Measurements from ENCODE around the gene ERRFI1. TPM values are rescaled to one million over a fixed set of nuclear protein-coding genes. Genes with fewer than 3 reads are reported as not detected.
"Not testable (repeated sequence)": the region's sequence is repeated elsewhere in the genome, so short reads cannot be mapped to it uniquely, and the experiment has no call there.

Gene ERRFI1
- total RNA-seq = 10 to 100 TPM; 65.1 to 65.8 TPM
- polyA plus RNA-seq (ENCODE audit: insufficient read length in 2 of 2) = 100 to 1,000 TPM; 110 to 146 TPM
- long read RNA-seq, donor 1, transcript ERRFI1-205 (4 exons, 787 nt) = minor isoform, 7 of 76 reads
- long read RNA-seq, donor 1, transcript ERRFI1-201 (4 exons, 3,104 nt) = major isoform, 46 of 76 reads
- long read RNA-seq, donor 1, partial matches to known transcripts = 19 of 76 reads
- long read RNA-seq, donor 1, other reads (novel, unspliced or antisense) = 0 of 76 reads
- long read RNA-seq, donor 2, transcript ERRFI1-201 (4 exons, 3,104 nt) = major isoform, 26 of 37 reads
- long read RNA-seq, donor 2, transcript ERRFI1-203 (3 exons, 995 nt) = minor isoform, 7 of 37 reads
- long read RNA-seq, donor 2, partial matches to known transcripts = 0 of 37 reads
- long read RNA-seq, donor 2, other reads (novel, unspliced or antisense) = 0 of 37 reads
- long read RNA-seq, donor 3, transcript ERRFI1-201 (4 exons, 3,104 nt) = major isoform, 18 of 21 reads
- long read RNA-seq, donor 3, partial matches to known transcripts = 0 of 21 reads
- long read RNA-seq, donor 3, other reads (novel, unspliced or antisense) = 0 of 21 reads
- long read RNA-seq, donor 4, transcript ERRFI1-201 (4 exons, 3,104 nt) = major isoform, 5 of 7 reads
- long read RNA-seq, donor 4, partial matches to known transcripts = 0 of 7 reads
- long read RNA-seq, donor 4, other reads (novel, unspliced or antisense) = 0 of 7 reads

GRCh38 chr1:8026153-8026975 is at the start of gene ERRFI1:
Gene ERRFI1 (minus strand): TSS chr1:8026309. CDS start chr1:8015619, 10,690 bp downstream.
- Histone ChIP-seq H3K4me3 (ENCODE audit: low read depth, low read length) (peak within 1 kb of the TSS; percentile 76), H3K9me3 (ENCODE audit: control insufficient read depth, insufficient read depth, low read length) (no peaks in the 10 kb centered on the region), H3K4me1 (ENCODE audit: control insufficient read depth, insufficient read depth, low read length) (peaks cover 17% of the 10 kb centered on the region), H3K27me3 (ENCODE audit: control insufficient read depth, insufficient read depth, low read length) (no peaks in the 10 kb centered on the region), H3K36me3 (ENCODE audit: control insufficient read depth, insufficient read depth, low read length) (no peaks in the 10 kb centered on the region), H3K27ac (ENCODE audit: low read depth, low read length) (peak within 1 kb of the TSS; percentile 95)
- DNase-seq (ENCODE audit: low read depth in 4 of 6, low spot score in 6 of 6) = peak; percentile 88 to 98 (median 91)
- under 1% methylated on average over 98 of the region's 98 CpGs for WGBS (ENCODE audit: insufficient coverage)

- Histone ChIP-seq H3K4me3 (ENCODE audit: low read depth, low read length) (no peak overlapping the region), H3K36me3 (ENCODE audit: control insufficient read depth, insufficient read depth, low read length) (no peaks in the 10 kb centered on the region), H3K27ac (ENCODE audit: low read depth, low read length) (no peak overlapping the region), H3K27me3 (ENCODE audit: control insufficient read depth, insufficient read depth, low read length) (no peaks in the 10 kb centered on the region), H3K4me1 (ENCODE audit: control insufficient read depth, insufficient read depth, low read length) (no peaks in the 10 kb centered on the region), H3K9me3 (ENCODE audit: control insufficient read depth, insufficient read depth, low read length) (no peaks in the 10 kb centered on the region)
- no peak for DNase-seq (ENCODE audit: low read depth in 4 of 6, low spot score in 6 of 6)
- WGBS (ENCODE audit: insufficient coverage) = 92% methylated on average over 7 of the region's 10 CpGs
Observed at GRCh38 chr1:8075511-8076051, 49.5 kb upstream of the ERRFI1 start.

DNA sequence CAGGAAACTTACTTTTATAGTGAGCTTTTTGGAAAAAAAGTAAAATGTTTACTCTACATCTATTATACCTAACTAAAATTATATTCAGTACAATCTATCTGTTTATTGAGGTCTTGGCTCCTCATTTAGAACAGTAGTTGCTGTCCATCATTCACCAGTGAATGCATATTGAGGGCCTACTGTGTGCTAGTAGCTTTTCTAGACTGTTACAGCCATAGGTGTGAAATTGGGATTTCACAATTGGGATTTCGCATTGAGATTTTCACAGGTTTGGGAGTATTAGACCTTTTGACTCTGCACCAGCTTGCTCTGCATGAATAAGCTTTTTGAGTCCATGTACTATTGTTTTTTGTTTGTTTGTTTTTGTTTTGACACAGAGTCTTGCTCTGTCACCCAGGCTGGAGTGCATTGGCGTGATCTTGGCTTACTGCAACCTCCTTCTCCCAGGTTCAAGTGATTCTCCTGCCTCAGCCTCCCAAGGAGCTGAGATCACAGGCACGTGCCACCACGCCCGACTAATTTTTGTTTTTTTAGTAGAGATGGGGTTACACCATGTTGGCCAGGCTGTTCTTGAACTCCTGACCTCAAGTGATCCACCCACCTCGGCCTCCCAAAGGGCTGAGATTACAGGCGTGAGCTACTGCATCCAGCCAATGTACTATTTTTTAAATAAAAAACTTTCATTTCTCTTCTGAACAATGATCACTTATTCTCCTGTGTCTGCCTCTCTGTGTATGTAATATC is 47.2 kb upstream of the ERRFI1 start:
- DNase-seq (ENCODE audit: low read depth in 4 of 6, low spot score in 6 of 6) = no peak
- Histone ChIP-seq H3K27me3 (ENCODE audit: control insufficient read depth, insufficient read depth, low read length) (no peaks in the 10 kb centered on the region), H3K4me3 (ENCODE audit: low read depth, low read length) (no peak overlapping the region), H3K4me1 (ENCODE audit: control insufficient read depth, insufficient read depth, low read length) (no peaks in the 10 kb centered on the region), H3K9me3 (ENCODE audit: control insufficient read depth, insufficient read depth, low read length) (no peaks in the 10 kb centered on the region), H3K27ac (ENCODE audit: low read depth, low read length) (no peak overlapping the region), H3K36me3 (ENCODE audit: control insufficient read depth, insufficient read depth, low read length) (no peaks in the 10 kb centered on the region)
- 100% methylated on average over 1 of the region's 7 CpGs for WGBS (ENCODE audit: insufficient coverage)

DNA sequence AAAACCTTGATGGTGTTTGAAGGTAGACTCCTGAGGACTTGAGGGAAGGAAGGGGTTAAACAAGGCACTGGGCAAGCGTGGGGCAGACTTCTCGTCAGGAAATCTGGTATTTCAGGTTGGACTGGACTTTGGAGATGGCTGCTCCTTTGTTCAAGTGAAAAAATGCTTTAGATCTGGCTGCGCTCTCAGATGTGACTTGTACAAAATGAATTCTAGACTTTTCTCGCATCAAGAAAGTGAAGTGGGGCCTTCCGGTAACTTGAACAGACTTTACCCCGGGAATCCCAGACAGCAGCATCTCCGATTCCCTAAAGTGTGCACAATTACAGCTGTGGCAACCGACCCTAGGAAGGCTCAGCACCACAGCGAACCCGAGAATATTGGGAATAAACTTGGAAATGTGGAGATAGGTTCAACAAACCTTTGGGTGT is 44.3 kb upstream of the ERRFI1 start:
- Histone ChIP-seq H3K9me3 (ENCODE audit: control insufficient read depth, insufficient read depth, low read length) (no peaks in the 10 kb centered on the region), H3K36me3 (ENCODE audit: control insufficient read depth, insufficient read depth, low read length) (no peaks in the 10 kb centered on the region), H3K27me3 (ENCODE audit: control insufficient read depth, insufficient read depth, low read length) (no peaks in the 10 kb centered on the region), H3K4me1 (ENCODE audit: control insufficient read depth, insufficient read depth, low read length) (no peaks in the 10 kb centered on the region), H3K4me3 (ENCODE audit: low read depth, low read length) (no peak overlapping the region), H3K27ac (ENCODE audit: low read depth, low read length) (peak overlapping the region; percentile 15)
- WGBS (ENCODE audit: insufficient coverage) = 32% methylated on average over 5 of the region's 10 CpGs
- peak in 1 of 6 donors; percentile 11 for DNase-seq (ENCODE audit: low read depth in 4 of 6, low spot score in 6 of 6)

DNA sequence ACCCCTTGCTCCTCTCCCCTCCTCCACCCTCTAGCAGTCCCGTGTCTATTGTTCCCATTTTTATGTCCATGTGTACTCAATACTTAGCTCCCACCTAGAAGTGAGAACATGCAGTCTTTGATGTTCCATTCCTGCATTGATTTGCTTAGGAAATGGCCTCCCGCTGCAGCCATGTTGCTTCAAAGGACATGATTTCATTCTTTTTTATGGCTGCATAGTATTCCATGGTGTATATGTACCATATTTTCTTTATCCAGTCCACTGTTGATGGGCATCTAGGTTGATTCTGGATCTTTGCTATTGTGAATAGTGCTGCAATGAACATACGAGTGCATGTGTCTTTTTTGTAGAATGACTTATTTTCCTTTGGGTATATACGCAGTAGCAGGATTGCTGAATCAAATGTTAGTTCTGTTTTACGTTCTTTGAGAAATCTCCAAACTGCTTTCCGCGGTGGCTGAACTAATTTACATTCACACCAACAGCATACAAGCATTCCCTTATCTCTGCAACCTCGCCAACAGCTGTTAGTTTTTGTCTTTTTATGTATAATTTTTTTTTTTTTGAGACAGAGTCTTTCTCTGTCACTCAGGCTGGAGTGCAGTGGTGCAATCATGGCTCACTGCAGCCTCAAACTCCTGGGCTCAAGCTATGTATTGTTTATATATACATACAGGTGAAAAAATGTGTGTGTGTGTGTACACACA is 43.7 kb upstream of the ERRFI1 start:
- not testable (repeated sequence) for H3K4me1 ChIP-seq (ENCODE audit: control insufficient read depth, insufficient read depth, low read length); H3K4me3 ChIP-seq (ENCODE audit: low read depth, low read length); H3K27ac ChIP-seq (ENCODE audit: low read depth, low read length); DNase-seq (ENCODE audit: low read depth in 4 of 6, low spot score in 6 of 6); H3K27me3 ChIP-seq (ENCODE audit: control insufficient read depth, insufficient read depth, low read length); H3K9me3 ChIP-seq (ENCODE audit: control insufficient read depth, insufficient read depth, low read length); H3K36me3 ChIP-seq (ENCODE audit: control insufficient read depth, insufficient read depth, low read length)
- 83% methylated on average over 1 of the region's 8 CpGs for WGBS (ENCODE audit: insufficient coverage)

DNA sequence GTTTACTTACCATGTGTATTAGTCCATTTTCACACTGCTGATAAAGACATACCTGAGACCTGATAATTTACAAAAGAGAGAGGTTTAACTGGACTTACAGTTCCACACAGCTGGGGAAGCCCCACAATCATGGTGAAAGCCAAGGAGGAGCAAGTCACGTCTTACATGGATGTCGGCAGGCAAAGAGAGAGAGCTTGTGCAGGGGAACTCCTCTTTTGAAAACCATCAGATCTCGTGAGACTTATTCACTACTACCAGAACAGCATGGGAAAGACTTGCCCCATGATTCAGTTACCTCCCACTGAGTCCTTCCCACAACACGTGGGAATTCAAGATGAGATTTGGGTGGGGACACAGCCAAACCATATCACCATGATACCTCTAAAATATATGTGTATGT is 39.3 kb upstream of the ERRFI1 start:
- Histone ChIP-seq H3K4me1 (ENCODE audit: control insufficient read depth, insufficient read depth, low read length) (no peaks in the 10 kb centered on the region), H3K4me3 (ENCODE audit: low read depth, low read length) (no peak overlapping the region), H3K9me3 (ENCODE audit: control insufficient read depth, insufficient read depth, low read length) (no peaks in the 10 kb centered on the region), H3K27ac (ENCODE audit: low read depth, low read length) (no peak overlapping the region), H3K36me3 (ENCODE audit: control insufficient read depth, insufficient read depth, low read length) (no peaks in the 10 kb centered on the region), H3K27me3 (ENCODE audit: control insufficient read depth, insufficient read depth, low read length) (no peaks in the 10 kb centered on the region)
- WGBS (ENCODE audit: insufficient coverage) = 100% methylated on average over 1 of the region's 4 CpGs
- DNase-seq (ENCODE audit: low read depth in 4 of 6, low spot score in 6 of 6) = no peak

- no peaks in the 10 kb centered on the region for H3K36me3 ChIP-seq (ENCODE audit: control insufficient read depth, insufficient read depth, low read length)
- peak in 1 of 6 donors; percentile 44 for DNase-seq (ENCODE audit: low read depth in 4 of 6, low spot score in 6 of 6)
- no peaks in the 10 kb centered on the region for H3K27me3 ChIP-seq (ENCODE audit: control insufficient read depth, insufficient read depth, low read length)
- no peaks in the 10 kb centered on the region for H3K9me3 ChIP-seq (ENCODE audit: control insufficient read depth, insufficient read depth, low read length)
- no peaks in the 10 kb centered on the region for H3K4me1 ChIP-seq (ENCODE audit: control insufficient read depth, insufficient read depth, low read length)
- no peak overlapping the region for H3K4me3 ChIP-seq (ENCODE audit: low read depth, low read length)
- WGBS (ENCODE audit: insufficient coverage) = 19% methylated on average over 4 of the region's 7 CpGs
- no peak overlapping the region for H3K27ac ChIP-seq (ENCODE audit: low read depth, low read length)
Observed at GRCh38 chr1:8063298-8064036, 37.4 kb upstream of the ERRFI1 start.

- no peaks in the 10 kb centered on the region for H3K36me3 ChIP-seq (ENCODE audit: control insufficient read depth, insufficient read depth, low read length)
- no peaks in the 10 kb centered on the region for H3K4me1 ChIP-seq (ENCODE audit: control insufficient read depth, insufficient read depth, low read length)
- no peaks in the 10 kb centered on the region for H3K9me3 ChIP-seq (ENCODE audit: control insufficient read depth, insufficient read depth, low read length)
- no peak overlapping the region for H3K4me3 ChIP-seq (ENCODE audit: low read depth, low read length)
- 94% methylated on average over 2 of the region's 4 CpGs for WGBS (ENCODE audit: insufficient coverage)
- no peak for DNase-seq (ENCODE audit: low read depth in 4 of 6, low spot score in 6 of 6)
- H3K27ac ChIP-seq (ENCODE audit: low read depth, low read length) = no peak overlapping the region
- H3K27me3 ChIP-seq (ENCODE audit: control insufficient read depth, insufficient read depth, low read length) = no peaks in the 10 kb centered on the region
Observed at GRCh38 chr1:8062861-8063260, 36.8 kb upstream of the ERRFI1 start.
